ENCODE data around the gene GNAI3.

GNAI3 gene

GRCh38 chr1:109621379-109622136 is 73.1 kb downstream of the GNAI3 start:
- in situ Hi-C loops (cut with MboI; ENCODE audit: low sequenced_read_pairs) = no loop called here

GRCh38 chr1:109622137-109622892 is 73.9 kb downstream of the GNAI3 start:
- in situ Hi-C loops (cut with MboI; ENCODE audit: low sequenced_read_pairs) = no loop called here

- in situ Hi-C loops (cut with MboI; ENCODE audit: low sequenced_read_pairs) = no loop called here
These were observed 74.5 kb downstream of the GNAI3 start for GRCh38 chr1:109622895-109623294.

- in situ Hi-C loops (cut with MboI; ENCODE audit: low sequenced_read_pairs) = no loop called here
These were observed 75.3 kb downstream of the GNAI3 start for GRCh38 chr1:109623601-109624161.

- in situ Hi-C loops (cut with MboI; ENCODE audit: low sequenced_read_pairs) = no loop called here
These were observed 76.0 kb downstream of the GNAI3 start for GRCh38 chr1:109624201-109625010.

GRCh38 chr1:109625176-109625575 is 76.8 kb downstream of the GNAI3 start:
- in situ Hi-C loops (cut with MboI; ENCODE audit: low sequenced_read_pairs) = no loop called here

GRCh38 chr1:109625601-109626560 is 77.5 kb downstream of the GNAI3 start:
- in situ Hi-C loops (cut with MboI; ENCODE audit: low sequenced_read_pairs) = no loop called here

GRCh38 chr1:109626682-109627408 is 78.4 kb downstream of the GNAI3 start:
- in situ Hi-C loops (cut with MboI; ENCODE audit: low sequenced_read_pairs) = no loop called here

- in situ Hi-C loops (cut with MboI; ENCODE audit: low sequenced_read_pairs) = no loop called here
These were observed 79.4 kb downstream of the GNAI3 start for GRCh38 chr1:109627692-109628399.

GRCh38 chr1:109628540-109629321 is 80.3 kb downstream of the GNAI3 start:
- in situ Hi-C loops (cut with MboI; ENCODE audit: low sequenced_read_pairs) = no loop called here

GRCh38 chr1:109629372-109630030 is 81.1 kb downstream of the GNAI3 start:
- in situ Hi-C loops (cut with MboI; ENCODE audit: low sequenced_read_pairs) = loop anchor here (10.0 kb wide), 1 partner anchor 85 kb away; the partner anchor contains the start of gene GNAI3

- in situ Hi-C loops (cut with MboI; ENCODE audit: low sequenced_read_pairs) = loop anchor here (10.0 kb wide), 1 partner anchor 85 kb away; the partner anchor contains the start of gene GNAI3
These were observed 81.9 kb downstream of the GNAI3 start for GRCh38 chr1:109630081-109630897.

- in situ Hi-C loops (cut with MboI; ENCODE audit: low sequenced_read_pairs) = loop anchor here (10.0 kb wide), 1 partner anchor 86 kb away; the partner anchor contains the start of gene GNAI3
These were observed 82.6 kb downstream of the GNAI3 start for GRCh38 chr1:109630898-109631512.

GRCh38 chr1:109631513-109632505 is 83.4 kb downstream of the GNAI3 start:
- in situ Hi-C loops (cut with MboI; ENCODE audit: low sequenced_read_pairs) = loop anchor here (10.0 kb wide), 1 partner anchor 87 kb away; the partner anchor contains the start of gene GNAI3
